ENCODE measurements around the gene ILRUN.

DNA sequence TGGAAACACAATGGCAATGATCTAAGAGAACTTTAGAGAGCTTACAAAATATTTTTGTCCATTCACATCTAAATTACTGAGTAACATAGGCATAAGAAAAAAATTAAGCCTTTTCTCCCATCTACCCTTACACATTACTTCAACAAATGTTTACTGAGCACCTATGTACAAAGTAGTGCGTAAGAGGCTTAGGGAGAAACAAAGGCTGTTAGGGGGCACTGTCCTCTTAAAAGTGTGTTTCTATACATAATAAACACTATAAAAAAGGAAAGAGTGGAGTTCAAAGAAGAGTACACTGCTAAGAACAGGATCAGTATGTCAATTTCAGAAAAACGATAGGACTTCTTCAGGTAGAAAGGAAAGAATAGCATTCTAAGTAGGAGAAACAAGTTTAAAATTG is 12.2 kb downstream of the ILRUN start:
- TF ChIP-seq EZH2 (IDR thresholded peaks at IDR 0.05) (no peak), POLR2AphosphoS5 (IDR thresholded peaks at IDR 0.05; ENCODE audit: borderline replicate concordance, low read depth, low read length) (no peak)

All from SK-N-MC (cell line).